GM18909 (cell line): ENCODE measurements around the gene MORN1.

Experiments used
- ATAC-seq: cut with Tn5 transposase; IDR thresholded peaks from one replicate; pipeline ENCODE4 v1.9.1; 2021; ENCODE audit warnings: mild to moderate bottlenecking; ENCODE audit not compliant: unreplicated experiment, poor library complexity

Gene MORN1

GRCh38 chr1:2326524-2326923 is 64.8 kb downstream of the MORN1 start:
- no peak for ATAC-seq

- ATAC-seq = no peak
Observed at GRCh38 chr1:2324553-2325366, 66.6 kb downstream of the MORN1 start.

GRCh38 chr1:2323451-2323974 is 67.8 kb downstream of the MORN1 start:
- no peak for ATAC-seq

GRCh38 chr1:2322581-2323211 is 68.7 kb downstream of the MORN1 start:
- no peak for ATAC-seq

GRCh38 chr1:2322065-2322571 is 69.2 kb downstream of the MORN1 start:
- no peak for ATAC-seq

- no peak for ATAC-seq
Observed at GRCh38 chr1:2320760-2321667, 70.3 kb downstream of the MORN1 start.

- ATAC-seq = no peak
Observed at GRCh38 chr1:2320006-2320405, 71.3 kb downstream of the MORN1 start.

- no peak for ATAC-seq
Observed at GRCh38 chr1:2319291-2319690, 72.1 kb downstream of the MORN1 start.

GRCh38 chr1:2318314-2319278 is 72.8 kb downstream of the MORN1 start:
- no peak for ATAC-seq

- no peak for ATAC-seq
Observed at GRCh38 chr1:2317230-2318065, 73.9 kb downstream of the MORN1 start.

GRCh38 chr1:2316451-2316961 is 74.8 kb downstream of the MORN1 start:
- no peak for ATAC-seq

- ATAC-seq = no peak
Observed at GRCh38 chr1:2315674-2316450, 75.5 kb downstream of the MORN1 start.

GRCh38 chr1:2314803-2315673 is 76.3 kb downstream of the MORN1 start:
- ATAC-seq = no peak

- ATAC-seq = no peak
Observed at GRCh38 chr1:2314273-2314802, 77.0 kb downstream of the MORN1 start.

GRCh38 chr1:2313651-2314261 is 77.6 kb downstream of the MORN1 start:
- ATAC-seq = no peak
